Endothelial cell of umbilical vein (primary cell): ENCODE data around the gene TTLL5.

Source experiments
- EZH2 ChIP-seq: IDR thresholded peaks from 2 replicates; pipeline ENCODE4 v1.6.1; 2012; ENCODE audit warnings: borderline replicate concordance, low read depth, mild to moderate bottlenecking, moderate library complexity, low read length, inconsistent platforms; ENCODE audit not compliant: severe bottlenecking
- FOS ChIP-seq: IDR thresholded peaks from 2 replicates; pipeline ENCODE4 v1.6.1; 2011; ENCODE audit warnings: mild to moderate bottlenecking, low read length, moderate library complexity, borderline replicate concordance; ENCODE audit not compliant: insufficient read depth
- JUN ChIP-seq: IDR thresholded peaks from 2 replicates; pipeline ENCODE4 v1.6.1; 2011; ENCODE audit warnings: borderline replicate concordance, low read depth; ENCODE audit not compliant: insufficient read length, insufficient read depth
- MYC ChIP-seq: IDR thresholded peaks from one replicate; pipeline ENCODE4 v1.6.1; 2011; ENCODE audit warnings: mild to moderate bottlenecking, low read depth, low read length
- POLR2A ChIP-seq: IDR thresholded peaks from 2 replicates; pipeline ENCODE4 v1.6.1; 2012; ENCODE audit warnings: low read depth, mild to moderate bottlenecking, control low read depth, low read length
- POLR2AphosphoS5 ChIP-seq: IDR thresholded peaks from 2 replicates; pipeline ENCODE4 v1.6.1; 2012; ENCODE audit warnings: low read depth, mild to moderate bottlenecking, control low read depth, low read length, moderate library complexity; ENCODE audit not compliant: insufficient read depth
- TF ChIP-seq, protein P1 (sequence below), 2 donors: IDR thresholded peaks; 1 replicate in 1 of 2; 2 replicates in 1 of 2; pipeline ENCODE4 v1.5.1; 2011; ENCODE audit warnings: low read length in 2 of 2, mild to moderate bottlenecking in 2 of 2, moderate library complexity in 2 of 2, control low read depth in 1 of 2, inconsistent platforms in 1 of 2, low read depth in 1 of 2; ENCODE audit not compliant: insufficient read depth in 1 of 2; ENCODE audit errors: extremely low read depth in 1 of 2
- TF ChIP-seq, protein P2 (sequence below): IDR thresholded peaks from 2 replicates; pipeline ENCODE4 v1.6.1; 2011; ENCODE audit not compliant: insufficient read depth, insufficient read length

DNA sequence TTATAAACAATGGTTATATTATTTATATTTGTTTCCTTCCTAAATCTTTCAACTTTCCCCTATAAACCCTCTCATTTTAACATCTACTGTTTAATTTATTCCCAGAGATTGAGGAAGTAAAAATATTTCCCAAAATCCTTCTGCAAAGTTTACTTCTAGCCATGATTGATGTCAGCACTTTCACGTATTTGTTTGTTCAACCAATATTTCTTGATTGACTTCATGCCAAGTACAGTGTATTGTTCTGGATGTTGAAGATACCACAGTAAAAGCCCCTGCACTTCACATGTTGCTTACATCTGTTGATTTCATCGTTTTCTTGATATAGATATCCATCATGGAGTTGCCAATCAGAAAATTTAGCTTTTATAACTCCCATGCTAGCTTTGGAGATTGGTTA, 81.8 kb downstream of the TTLL5 start:
- TF ChIP-seq, protein P1, sequence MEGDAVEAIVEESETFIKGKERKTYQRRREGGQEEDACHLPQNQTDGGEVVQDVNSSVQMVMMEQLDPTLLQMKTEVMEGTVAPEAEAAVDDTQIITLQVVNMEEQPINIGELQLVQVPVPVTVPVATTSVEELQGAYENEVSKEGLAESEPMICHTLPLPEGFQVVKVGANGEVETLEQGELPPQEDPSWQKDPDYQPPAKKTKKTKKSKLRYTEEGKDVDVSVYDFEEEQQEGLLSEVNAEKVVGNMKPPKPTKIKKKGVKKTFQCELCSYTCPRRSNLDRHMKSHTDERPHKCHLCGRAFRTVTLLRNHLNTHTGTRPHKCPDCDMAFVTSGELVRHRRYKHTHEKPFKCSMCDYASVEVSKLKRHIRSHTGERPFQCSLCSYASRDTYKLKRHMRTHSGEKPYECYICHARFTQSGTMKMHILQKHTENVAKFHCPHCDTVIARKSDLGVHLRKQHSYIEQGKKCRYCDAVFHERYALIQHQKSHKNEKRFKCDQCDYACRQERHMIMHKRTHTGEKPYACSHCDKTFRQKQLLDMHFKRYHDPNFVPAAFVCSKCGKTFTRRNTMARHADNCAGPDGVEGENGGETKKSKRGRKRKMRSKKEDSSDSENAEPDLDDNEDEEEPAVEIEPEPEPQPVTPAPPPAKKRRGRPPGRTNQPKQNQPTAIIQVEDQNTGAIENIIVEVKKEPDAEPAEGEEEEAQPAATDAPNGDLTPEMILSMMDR (IDR thresholded peaks at IDR 0.05; ENCODE audit: extremely low read depth in 1 of 2, insufficient read depth in 1 of 2, low read depth in 1 of 2, low read length in 2 of 2) = no peak
- no peak for TF ChIP-seq MYC
- TF ChIP-seq JUN = no peak
- TF ChIP-seq POLR2AphosphoS5 = no peak
- TF ChIP-seq, protein P2, sequence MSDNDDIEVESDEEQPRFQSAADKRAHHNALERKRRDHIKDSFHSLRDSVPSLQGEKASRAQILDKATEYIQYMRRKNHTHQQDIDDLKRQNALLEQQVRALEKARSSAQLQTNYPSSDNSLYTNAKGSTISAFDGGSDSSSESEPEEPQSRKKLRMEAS = no peak
- TF ChIP-seq POLR2A = no peak
- no peak for TF ChIP-seq EZH2
- TF ChIP-seq FOS = no peak
